ENCODE measurements around the gene IFRD1.

IFRD1 gene, protein sequence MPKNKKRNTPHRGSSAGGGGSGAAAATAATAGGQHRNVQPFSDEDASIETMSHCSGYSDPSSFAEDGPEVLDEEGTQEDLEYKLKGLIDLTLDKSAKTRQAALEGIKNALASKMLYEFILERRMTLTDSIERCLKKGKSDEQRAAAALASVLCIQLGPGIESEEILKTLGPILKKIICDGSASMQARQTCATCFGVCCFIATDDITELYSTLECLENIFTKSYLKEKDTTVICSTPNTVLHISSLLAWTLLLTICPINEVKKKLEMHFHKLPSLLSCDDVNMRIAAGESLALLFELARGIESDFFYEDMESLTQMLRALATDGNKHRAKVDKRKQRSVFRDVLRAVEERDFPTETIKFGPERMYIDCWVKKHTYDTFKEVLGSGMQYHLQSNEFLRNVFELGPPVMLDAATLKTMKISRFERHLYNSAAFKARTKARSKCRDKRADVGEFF

DNA sequence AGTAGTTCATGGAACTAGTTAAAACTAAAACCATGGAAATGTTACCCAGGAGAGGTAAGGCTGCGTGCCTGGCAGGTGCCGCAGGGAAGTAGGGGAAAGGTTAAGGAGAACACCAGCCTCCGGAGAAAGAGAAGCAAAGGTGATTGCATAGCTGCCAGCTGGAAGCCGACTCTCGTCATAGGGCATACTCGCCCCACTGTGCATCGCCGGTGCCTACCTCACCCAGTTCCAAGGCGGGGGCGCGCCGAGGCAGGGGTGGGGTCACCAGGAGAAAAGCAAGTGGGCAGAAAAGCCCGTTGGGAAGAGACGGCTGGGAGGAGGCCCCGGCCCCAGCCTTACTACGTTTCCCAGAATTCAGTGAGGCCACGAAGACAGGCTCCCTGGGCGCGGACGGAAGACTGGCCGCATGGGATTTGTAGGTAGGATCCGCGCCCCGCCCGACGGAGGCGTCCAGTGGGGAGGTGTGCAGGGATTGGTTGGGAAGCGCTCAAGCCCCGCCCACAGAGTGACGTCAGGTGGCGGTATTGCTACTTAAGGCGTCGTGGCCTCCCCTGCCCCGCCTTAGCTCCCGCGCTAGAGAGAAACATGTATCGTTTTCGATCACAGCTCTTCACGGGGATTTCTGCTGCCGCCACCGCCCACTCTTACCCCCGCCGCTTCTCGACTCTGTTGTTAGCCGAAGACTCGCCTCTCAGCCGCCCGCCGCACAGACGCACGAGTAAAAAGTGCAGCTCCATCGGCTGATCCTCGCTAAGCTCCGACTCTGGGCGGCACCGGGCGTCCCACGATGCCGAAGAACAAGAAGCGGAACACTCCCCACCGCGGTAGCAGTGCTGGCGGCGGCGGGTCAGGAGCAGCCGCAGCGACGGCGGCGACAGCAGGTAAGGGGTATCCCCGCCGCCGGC, at the start of gene IFRD1:
IFRD1 (plus strand) TSS at position 559 of the 905 bp plus-strand sequence; CDS start at position 788, 229 bp downstream.
- DNase-seq, result peak; percentile 94 to 96

DNA sequence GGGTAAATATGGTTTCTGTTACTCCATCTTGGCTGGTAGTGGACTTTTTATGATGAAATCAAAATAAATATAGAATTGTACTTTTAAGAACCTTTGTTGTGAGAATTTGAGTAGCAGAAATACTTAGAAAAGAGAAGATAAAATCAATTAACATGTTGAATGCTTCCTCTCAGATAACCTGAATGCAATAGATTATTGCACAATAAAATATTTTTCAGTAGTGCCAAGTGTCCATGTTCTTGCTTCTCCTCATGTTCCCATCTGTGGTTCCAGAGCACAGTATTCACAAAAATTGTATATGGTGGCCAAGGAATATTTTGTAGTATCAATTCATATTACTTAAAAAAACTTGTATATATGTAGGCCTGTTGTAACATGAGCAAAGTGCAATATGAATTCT, 45.9 kb upstream of the IFRD1 start:
- no peak for DNase-seq

DNA sequence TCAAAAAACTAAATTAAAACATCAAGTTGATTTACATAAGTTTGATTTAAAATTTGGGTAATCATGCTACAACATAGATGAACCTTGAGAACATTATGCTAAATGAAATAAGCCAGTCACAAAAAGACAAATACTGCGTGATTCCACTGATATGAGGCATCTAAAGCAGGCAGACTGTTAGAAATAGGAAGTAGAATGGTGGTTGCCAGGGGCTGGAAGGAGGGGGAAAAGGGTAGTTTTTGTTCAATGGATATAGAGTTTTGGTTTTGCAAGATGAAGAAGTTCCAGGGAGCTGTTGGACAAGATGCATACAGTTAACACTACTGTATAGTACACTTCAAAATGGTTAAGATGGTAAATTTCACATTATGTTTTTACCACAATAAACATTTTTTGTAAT, 45.0 kb upstream of the IFRD1 start:
- DNase-seq, result no peak

DNA sequence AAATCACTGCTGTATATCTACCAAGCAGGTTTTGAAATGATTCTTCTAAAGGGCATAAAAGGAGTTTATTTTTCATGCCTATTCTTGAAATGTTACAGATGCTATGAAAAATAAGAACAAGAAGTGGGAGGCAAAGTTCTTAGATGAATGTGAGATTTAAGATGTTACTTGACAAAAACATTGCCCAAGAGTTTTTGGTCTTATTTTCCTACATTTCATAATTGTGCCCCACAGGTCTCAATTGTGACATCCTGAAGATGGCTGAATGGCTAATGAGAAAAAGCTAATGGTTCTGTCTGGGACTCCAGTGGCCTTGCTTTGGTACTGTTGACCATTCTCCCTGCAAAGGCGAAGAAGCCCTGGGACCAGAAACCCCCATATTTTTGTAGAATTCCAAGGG, 43.0 kb upstream of the IFRD1 start:
- no peak for DNase-seq

DNA sequence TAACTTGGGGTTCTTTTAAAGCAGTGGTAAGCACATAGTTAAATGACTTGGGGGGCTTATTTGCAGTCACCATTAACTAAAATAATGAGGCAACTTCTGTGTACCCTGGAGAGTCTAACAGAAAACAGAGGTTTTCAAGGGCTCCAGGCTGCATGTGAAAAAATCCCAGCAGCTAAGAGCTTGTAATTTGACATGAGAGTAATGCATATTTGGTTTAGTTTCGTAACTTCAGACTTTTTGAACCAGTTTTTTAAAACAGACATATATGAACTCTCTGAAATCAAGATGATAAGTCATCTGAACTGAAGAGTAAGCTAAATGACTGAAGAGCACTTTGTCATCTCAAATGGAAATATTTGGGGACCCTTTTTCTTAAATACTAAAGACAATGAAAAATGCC, 40.2 kb upstream of the IFRD1 start:
- DNase-seq, result no peak

DNA sequence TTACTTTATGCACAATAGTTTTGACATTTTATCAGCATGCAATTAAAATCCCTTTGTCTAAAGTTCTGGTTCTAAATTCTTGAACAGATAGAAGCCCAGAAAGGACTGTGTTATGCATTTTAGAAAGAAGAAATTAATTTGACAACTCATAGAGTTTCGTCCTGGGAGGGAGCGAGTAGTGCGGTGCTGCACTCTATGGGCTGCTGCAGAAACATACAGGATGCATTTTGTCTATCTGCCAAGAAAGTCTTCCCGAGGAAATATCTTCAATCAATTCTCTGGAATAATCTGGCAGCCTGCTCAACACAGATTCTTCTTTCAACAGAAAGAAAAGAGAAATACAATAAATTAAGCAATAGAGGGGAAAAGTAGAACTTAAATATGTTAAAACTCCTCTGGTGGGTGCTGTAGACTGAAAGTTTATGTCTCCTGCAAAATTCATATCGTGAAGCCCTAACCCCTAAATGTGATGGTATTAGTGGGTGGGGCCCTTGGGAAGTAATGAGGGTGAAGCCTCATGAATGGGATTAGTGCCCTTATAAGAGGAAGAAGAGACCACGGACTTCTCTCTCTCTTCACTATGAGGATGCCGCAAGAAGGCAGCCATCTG, 39.0 kb upstream of the IFRD1 start:
- no peak for DNase-seq

DNA sequence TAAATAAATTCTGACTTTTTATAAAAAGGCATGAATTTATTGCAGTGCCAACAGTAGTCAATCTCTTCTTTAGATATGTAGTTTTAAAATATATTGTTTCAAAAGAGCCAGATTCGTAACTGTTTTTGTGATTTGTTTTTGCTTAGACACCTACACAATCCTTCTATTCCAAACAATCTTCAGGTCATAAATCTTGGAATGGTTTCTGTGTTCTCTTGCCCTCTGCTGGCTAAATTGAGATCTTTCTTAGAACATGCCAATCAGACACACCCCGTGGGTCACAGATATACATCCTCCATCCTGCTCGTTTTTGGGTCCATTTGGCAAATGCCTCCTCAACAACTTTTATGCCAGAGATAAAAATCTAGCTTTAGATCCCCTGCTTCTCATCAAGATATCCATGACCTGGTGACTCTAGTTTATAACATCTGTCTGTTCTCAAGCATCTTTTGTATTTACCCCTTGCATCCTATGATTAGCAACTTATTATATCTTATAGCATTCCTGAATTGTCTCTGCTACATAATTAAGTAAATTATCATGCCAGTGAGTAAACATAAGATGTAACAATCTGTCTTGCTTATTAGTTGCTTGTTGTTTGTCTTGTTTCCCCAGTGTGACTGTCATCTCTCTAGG, 35.3 kb upstream of the IFRD1 start:
- DNase-seq, result peak; percentile 12 to 67

DNA sequence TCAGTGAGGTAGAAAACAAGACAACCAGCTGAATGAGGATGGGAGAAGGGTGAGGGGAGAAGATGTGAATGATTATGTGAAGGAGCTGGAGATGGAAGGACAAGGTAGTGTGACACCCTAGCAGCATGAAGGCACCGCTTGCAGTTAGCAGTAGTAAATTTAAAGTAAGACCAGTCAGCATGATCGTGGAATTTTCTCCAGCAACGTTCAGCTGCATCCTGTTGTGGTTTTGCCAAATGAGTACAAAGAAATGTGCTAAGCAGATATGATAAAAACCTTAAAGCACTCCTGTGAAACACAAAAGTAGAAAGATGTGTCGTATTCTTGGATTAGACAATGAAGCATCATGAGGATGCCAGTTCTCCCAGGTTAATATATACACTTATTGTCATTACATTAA, 34.1 kb upstream of the IFRD1 start:
- DNase-seq, result no peak

DNA sequence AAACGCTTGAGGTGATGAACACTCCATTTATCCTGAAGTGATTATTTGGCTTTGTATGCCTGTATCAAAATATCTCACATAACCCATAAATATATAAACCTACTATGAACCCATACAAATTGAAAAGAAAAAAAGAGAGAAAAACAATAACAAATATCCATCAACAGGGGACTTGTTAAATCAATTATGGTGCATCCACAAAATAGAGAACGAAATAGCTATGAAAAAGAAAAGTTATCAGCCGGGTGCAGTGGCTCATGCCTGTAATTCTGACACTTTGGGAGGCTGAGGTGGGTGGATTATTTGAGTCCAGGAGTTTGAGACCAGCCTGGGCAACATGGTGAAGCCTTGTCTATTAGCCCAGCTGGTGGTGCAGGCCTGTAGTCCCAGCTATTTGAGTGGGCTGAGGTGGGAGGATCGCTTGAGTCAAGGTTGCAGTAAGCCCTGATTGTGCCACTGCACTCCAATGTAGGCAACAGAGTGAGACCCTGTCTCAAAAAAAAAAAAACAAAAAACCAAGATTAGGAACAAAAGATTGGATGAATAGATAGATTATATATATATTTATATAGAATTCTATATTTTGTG, 30.6 kb upstream of the IFRD1 start:
- no peak for DNase-seq

DNA sequence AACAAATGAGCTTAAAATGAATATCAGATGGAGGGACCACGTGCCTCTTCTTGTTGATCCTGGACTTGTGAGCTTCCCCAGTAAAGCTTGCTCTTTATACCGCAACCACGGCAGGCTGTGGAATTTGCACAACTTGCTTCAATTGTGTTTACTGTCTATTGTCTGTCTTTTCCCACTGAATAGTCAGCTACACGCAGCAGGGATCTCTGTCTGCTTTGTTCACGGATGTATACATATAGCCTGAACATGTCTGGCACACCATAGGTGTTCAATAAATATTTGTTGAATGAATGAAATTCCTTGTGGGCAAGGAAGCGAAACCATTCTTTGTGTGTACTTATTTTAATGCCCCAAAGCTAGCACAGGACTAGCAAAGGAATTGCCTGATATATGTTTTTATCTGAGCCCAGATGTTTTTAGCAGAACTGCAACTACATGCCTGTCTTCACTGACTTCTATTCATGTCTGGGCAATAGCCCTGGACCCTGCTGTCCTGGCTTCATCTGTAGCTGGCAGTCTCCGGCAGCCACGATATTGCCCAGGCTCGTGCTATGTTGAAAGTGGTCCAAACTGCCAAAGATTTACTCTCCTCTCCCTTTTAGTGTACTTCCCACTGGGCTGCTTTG, 29.9 kb upstream of the IFRD1 start:
- no peak for DNase-seq

DNA sequence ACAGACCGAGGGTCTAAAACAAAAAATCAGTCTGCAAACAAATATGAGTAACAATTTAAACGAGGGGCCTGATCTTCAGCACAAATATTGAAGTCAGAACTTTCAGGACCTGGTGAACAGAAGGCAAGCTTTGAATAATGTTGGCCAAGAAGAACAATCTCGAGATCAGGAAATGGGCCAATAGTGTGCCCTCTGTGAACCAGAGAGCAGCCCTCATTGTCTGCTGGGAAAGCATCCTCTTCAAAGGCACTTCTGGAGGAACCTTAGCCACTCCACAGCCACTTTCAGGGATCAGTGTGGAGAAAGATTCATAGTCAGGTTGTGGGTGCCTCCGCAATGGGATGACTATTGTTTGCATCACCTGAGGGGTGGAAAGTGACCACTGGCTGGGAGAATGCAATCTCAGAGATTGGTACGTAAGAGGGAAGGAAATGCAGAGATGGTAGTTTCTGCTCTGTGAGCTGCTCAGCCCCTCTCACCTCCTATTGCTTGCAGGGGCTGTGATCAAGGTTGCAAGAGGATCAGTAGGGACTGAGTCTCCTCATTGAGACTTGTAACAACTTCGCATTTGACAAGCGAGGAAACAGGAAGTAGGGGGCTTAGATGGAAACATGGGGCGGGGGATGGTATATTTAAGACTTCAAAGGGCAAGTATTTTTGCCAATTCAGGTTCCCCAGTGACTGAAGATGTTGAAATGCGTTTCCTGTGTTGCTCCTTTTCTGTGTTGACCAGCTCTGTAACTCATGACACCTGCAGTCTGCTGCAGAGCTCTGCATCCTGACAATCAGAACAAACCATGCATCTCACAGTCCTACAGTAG, 28.4 kb upstream of the IFRD1 start:
- DNase-seq, result no peak

DNA sequence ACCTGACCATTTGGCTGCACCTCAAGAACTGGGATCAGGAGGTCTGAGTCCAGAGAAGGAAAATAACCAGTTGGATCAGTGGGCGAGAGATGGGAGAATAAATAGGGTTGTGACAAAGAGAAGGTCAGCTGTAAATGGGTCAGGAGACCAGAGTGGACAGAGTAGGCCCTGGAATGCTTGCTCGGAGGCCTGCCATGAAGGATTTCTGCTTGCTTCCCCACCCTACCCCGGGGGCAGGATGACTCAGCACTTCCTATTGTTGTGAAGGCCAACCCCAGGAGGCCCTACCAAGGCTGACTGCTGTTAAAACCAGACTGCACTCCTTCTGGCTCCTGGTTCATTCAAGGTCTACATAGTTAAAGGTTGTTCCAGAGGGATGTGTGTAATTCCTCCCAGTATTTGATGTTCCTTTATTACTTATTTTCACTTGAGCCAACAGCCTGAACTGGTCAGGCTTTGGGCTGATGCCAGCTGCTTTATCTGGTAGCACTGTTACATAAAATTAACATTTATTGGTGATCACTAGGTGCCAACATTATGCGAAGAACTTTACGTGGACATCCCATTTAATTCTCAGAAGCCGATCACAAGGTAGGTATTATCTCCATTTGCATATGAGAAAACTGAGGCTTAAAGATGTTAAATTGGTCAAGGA, 27.3 kb upstream of the IFRD1 start:
- DNase-seq, result peak; percentile 46 to 67

DNA sequence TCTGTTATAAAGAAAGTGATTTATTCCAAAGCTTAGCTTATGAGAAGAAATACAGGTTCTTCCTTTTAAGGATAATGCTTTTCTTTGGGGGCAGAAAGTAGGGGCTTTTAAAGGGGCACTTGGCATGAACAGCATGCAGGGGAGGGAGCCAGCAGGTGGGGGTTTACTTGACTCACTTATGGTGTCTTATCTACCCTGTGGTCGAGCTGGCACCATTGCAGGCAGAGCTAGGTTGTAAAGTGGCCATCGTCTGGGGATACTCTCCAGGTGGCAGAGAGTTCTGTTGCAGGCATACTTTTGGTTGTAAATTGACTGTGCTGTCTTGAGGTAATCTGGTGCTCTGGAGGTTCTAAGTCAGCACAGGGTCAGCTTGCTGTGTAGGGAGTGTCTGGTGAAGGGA, 26.3 kb upstream of the IFRD1 start:
- no peak for DNase-seq

DNA sequence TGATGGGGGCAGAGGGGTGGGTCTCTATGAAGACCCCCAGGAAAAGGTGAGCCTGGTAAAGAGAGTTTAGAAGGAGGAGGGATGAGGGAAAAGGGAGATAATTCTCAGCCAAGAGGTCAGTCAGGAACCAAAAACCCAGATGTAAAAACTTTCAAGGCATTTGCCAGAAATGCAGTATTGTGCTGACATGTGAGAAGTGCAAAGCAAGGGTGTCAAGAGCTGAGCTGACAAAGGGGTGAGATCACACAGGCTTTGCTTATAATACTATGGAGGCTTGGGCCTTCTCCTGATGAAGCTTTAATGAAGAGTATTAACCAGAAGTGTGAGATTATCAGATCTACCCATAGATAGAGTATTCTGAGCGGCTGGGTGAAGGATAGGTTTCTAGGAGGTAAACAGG, 22.3 kb upstream of the IFRD1 start:
- DNase-seq, result no peak

DNA sequence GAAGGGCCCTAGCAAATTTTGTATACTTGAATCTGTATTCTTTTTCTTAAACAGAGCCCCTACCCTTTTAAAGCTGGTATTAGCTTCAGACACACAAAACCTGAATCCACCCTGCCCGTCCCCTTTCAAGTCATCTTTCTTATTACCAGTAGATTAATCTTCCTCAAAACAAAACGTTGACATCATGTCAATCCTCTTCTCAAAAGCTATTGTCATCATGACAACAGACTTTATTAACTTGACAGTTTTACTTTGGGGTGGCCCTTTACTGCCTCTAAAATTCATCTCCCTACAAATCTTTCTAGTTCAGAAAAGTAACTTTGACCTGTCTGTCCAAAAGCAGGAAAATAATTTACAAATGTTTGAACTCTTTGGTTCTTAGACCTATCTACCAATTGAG, 21.5 kb upstream of the IFRD1 start:
- DNase-seq, result no peak

DNA sequence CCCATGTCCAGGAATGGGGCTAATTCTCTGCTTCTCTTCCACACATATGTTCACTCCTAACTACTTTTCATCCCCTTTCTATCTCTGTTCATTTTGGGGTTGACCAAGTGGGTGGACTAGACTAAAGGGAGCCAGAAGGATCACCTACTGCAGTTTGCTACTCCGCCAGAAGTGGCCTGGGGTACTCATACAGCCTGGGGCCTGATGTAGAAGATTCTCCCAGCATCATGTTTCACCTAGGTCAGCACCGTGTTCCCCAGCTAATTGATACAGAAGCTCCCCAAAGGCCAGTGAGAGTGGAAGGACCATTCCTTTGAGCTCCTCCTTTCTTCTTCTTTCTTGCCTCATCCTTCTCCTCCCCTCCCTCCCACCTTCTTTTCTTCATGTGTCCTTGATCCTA, 19.6 kb upstream of the IFRD1 start:
- no peak for DNase-seq

DNA sequence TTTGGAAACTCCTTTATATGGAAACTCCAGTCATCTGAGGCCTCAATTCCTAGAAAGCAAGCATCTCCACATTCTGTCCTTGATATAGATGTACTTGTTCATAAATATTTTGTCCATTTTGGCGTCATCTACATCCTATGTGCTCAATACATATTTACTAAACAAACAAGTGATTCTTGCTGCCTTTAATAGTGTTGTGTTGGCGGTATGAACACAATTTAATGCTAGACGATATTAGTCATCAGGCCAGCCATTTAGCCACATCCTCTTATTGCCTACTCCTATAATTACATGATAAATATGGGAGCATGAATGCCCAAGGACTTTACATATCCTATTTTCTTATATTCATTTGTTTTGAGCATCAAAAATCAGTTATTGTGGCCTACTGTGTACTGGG, 18.5 kb upstream of the IFRD1 start:
- no peak for DNase-seq

DNA sequence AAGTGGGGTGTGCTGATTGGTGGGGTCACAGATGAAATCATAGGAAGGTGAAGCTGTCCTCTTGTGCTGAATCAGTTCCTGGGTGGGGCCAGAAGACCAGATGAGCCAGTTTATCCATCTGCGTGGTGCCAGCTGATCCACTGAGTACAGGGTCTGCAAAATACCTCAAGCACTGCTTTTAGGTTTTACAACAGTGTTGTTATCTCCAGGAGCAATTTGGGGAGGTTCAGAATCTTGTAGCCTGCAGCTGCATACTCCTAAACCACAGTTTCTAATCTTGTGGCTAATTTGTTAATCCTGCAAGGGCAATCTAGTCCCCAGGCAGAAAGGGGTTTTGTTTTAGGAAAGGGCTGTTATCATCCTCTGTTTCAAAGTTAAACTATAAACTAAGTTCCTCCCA, 17.0 kb upstream of the IFRD1 start:
- no peak for DNase-seq

DNA sequence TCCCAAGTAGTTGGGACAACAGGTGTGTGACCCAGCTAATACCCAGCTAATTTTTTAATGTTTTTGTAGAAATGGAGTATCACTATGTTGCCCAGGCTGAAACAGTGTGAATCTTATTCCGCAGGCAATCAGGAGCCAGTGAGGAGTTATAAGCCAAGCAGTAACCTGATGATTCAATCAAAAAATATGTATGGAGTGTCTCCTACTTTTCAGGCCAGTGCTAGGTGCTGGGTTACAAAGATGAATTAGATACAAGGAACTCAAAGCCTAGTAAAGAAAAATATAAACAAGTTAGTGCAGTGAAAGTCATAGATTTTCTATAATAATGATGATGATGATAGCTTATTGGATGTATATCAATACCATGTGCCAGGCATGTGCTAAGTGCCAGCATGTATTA, 13.2 kb upstream of the IFRD1 start:
- no peak for DNase-seq

DNA sequence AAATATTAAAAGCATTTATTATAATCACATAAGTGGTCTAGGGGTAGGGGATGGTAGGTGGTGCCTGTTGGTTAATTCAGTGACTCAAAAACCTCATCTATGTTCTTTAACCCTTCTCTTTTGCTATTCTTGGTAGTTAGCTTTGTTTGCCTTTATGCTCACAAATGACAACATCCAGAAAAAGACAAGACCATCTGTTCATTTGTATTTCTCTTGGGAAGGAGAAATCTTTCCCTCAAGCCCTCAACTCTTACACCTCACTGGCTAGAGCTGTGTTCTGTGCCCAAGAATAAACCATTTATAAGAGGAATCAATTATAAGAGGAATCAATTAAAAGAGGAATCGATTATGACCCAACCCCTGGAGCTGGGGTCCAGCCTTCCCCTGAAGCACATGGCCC, 10.8 kb upstream of the IFRD1 start:
- no peak for DNase-seq

DNA sequence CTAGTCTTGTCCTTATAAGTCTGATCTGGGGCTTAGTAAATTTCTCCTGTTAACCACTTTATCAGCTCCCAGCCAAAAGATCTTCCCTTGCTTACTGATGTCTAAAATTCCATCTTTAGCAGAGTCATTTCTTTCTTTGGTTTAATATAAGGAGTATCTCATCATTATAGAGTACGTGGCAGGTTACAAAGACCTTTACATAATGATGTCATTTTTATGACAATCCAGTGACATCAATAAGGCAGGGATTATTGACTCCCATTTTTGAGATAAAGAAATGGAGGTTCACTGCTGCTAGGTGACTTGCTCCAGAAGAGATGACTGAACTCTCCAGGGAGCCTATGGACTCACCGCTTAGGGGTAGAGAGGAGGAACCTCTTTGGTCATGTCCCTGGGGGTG, 8.1 kb upstream of the IFRD1 start:
- no peak for DNase-seq
